Right renal pelvis (tissue), 4 donors: ENCODE data around the gene TPT1. TPM values are rescaled to one million over a fixed set of nuclear protein-coding genes. Genes with fewer than 3 reads are reported as not detected.
"Not testable (repeated sequence)": the region's sequence is repeated elsewhere in the genome, so short reads cannot be mapped to it uniquely, and the experiment has no call there.

ENCODE experiments used
- DNase-seq, 4 donors: peaks; one replicate each; pipeline ENCODE4 v3.0.0-alpha.2; 2013; ENCODE audit warnings: low read depth in 4 of 4, low spot score in 3 of 4, missing footprints in 1 of 4
- polyA plus RNA-seq, 4 donors: library from polyadenylated mRNA; unstranded; fragments of 120-200 nt; gene quantifications; one replicate each; pipeline ENCODE4 v1.2.1, GENCODE V29; 2013; ENCODE audit not compliant: insufficient read length in 4 of 4

TPT1 gene
- polyA plus RNA-seq, 4 donors: 6,707 to 7,042 (median 6,975) TPM

DNA sequence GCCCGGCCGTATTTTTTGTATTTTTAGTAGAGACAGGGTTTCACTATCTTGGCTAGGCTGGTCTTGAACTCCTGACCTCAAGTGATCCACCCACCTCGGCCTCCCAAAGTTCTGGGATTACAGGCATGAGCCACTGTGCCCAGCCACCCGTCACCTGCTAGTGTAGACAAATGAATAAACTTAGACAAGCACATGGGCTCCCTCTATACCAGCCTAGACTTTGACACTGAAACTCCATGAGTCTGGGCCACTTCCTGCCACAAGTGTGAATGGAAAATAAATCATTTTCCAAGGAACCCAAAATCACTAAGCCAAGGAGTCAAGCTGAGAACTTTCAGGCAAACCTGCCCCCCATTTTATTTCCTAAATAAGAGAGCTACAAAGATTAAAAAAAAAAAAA is 27.0 kb upstream of the TPT1 start:
- DNase-seq: no peak

DNA sequence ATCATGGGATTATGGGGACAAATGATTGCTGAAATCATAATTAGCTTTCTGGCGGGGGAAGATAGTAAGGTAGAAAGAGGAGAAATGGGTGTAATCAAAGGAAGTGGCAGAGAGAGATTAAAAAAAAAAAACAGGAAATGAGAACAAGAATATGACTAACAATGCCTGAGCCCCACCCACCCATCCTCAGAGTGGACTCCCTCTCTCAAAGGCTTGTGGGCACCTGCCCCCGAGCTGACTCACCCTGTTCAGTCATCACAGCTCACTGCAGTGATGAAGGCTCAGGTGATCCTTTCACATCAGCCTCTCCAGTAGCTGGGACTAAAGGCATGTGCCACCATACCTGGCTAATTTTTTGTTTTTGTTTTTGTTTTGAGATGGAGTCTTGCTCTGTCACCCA is 26.4 kb upstream of the TPT1 start:
- DNase-seq: no peak

DNA sequence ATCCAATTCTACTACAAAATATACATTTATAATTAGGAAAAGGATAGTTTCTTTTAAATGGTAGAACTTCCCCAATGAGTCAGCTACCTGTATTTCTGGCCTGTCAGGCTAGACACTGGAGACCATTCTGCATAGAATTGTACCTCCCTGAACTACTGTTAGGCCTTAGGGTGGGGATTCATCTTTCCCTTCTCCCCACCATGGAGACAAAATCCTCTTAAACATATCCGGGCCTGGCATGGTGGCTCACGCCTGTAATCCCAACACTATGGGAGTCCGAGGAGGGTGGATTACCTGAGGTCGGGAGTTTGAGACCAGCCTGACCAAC is 24.5 kb upstream of the TPT1 start:
- no peak for DNase-seq

DNA sequence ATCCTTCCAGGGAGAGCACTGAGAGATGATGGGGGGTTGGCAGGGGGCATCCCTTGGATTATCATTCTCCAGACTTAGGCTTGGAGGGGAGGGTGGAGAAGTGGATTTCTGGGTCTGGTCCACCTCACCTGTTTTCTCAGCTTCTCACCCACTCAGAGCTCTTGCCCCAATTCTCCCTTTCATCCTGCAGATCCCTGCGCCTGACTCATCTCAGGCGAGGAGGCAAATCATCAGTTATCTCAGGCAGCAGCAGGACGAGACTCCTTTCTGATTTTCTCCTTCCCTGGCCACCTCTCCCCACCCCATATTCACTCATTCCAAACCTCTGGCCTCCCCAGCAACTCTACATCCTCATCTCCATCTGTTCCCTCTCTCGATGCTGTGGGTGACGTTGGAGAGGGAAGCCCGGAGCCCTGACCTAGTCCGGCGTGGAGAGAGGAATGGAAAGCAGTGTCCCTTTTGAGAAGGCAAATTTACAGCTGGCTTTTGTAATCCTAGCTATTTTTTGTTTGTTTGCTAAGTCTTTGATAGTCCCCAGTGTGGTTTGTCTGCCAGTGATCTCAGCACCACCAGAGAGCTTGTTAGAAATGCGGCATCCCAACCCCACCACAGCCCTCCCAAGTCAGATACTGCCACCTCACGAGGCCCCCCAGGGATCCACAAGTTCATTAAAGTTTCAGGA is 24.0 kb upstream of the TPT1 start:
- no peak for DNase-seq

DNA sequence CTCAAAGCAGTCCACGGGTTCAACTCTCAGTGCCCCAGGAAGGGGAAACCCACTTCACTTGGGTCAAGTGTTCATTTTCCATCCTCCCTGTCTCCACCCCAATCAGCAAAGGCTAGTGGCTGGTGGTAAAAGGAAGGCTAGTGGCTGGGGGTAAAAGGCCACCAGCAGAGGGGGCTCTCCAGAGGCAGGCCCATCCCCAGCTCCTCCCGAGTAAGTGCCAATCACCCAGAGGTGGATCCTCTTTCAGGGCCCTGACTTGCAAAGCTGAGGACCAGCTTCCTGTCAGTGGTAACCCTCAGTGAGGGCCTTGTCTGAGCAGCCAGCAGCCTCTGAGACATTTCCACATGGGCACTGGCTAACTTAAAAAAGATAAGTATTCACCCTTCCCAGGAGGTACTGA is 22.0 kb upstream of the TPT1 start:
- DNase-seq: no peak

DNA sequence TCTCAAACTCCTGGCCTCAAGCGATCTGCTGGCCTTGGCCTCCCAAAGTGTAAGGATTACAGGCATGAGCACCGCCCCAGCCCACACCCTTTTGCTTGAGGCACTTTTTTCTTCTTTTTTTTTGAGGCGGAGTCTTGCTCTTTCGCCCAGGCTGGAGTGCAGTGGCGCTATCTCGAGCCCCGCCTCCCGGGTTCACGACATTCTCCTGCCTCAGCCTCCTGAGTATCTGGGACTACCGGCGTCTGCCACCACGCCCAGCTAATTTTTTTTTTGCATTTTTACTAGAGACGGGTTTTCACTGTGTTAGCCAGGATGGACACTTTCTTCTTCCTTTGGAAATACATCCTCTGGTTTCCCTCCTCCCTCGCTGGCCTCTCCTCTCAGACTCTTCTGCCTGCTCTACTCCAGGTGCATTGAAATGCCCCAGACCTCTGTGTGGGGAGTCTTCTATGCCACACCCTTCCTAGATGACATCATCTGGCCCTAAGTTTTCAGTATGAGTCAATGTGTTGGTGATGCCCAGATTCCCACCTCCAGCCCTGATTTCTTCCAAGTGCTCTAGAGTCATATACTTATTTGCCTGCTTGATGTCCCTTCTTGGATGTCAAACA is 20.7 kb upstream of the TPT1 start:
- no peak for DNase-seq

DNA sequence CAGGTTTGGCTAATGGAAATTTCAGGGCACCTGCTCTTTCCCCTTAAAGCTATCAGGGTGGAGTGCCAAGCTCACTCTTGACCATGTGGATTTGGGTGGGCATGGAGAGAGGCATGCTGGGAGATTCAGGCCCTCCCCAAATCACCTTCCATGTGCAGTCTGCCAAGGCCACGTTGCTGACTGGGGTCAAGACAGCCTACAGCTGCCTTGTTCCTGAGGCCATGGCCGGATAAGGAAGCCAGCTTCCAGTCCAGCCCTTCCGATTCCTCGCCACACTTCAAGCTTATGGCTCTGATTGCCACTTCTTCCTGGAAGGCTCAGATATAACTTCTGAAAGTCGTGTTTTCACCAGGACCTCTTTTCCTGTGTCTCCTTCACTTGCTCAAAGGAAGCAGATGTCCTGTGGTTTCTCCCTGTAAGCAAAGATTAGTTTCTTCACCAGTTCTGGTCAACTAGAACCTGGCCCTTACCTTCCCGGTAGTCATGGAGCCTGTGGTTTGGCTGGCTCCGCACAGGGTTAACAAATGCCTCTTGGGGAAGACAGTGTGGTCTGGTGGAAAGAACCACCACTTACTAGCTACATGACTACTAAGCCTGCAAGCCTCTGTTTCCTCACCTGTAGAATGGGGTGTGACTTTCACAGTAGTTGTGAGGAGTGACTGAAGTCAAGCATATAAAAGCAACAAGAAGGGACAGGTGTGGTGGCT is 16.1 kb upstream of the TPT1 start:
- DNase-seq: no peak

DNA sequence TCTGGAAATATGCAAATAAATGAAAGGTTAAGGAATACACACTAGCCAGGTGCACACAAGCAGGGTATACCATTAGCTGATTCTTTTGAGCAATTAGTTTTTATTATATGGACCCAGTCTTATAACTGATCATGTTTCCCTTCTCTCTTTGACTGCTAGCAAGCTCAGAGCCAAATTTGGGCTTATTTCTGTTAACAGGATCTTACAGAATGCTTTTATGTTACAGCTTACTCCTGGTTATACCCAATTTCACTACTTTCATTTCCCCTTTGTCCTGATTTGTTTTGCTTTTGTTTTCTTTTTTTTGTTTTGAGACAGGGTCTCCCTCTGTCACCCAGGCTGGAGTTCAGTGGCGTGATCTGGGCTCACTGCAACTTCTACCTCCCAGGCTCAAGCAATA is 12.9 kb upstream of the TPT1 start:
- DNase-seq: no peak

DNA sequence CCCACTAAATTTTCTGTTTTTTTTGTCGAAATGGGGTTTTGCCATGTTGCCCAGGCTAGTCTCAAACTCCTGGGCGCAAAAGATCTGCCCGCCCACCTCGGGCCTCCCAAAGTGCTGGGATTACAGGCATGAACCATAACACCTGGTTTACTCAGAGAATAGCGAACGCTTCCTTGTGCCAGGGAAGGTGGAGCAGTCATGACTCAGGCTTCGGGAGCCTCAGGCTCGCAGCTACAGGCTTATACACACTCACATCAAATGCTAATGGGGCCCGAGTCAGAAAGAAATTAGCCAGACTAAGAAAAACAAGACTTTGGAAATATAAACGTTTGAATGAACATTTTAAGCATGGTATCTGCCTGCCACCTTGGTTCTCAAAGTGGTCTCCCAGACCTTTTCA is 11.0 kb upstream of the TPT1 start:
- no peak for DNase-seq

DNA sequence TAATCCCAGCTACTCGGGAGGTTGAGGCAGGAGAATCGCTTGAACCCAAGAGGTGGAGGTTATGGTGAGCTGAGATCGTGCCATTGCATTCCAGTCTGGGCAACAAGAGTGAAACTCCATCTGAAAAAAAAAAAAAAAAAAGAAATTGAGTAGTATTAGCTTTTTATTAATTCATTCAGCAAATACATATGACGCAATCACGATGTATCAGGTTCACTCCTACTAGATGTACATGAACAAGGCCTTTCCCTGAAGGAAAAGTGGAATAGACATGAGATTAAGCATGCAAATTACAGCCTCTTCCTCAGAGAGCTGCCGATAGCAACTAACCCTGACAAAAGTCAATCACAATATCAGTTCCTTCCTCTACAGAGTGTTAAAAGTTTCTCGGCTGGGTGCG is 9.2 kb upstream of the TPT1 start:
- DNase-seq: no peak

DNA sequence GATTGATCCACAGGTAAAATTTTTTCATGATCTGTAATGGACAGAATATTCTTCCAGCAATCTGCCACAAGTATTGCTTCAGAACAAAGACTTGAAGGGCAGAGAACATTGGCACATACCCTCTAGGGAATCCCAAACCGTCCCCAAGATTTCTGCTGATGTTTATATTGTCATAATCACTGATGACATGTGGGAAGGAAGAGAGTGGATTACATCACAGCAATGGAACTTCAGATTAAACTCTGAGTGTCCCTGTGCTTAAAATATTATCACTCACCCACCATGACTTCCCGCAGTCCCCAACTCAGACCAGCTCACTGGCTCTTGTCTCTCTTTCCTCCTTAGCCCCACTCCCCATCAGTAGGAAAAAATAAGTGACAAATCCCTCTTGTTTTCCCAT is 8.5 kb upstream of the TPT1 start:
- DNase-seq: no peak

DNA sequence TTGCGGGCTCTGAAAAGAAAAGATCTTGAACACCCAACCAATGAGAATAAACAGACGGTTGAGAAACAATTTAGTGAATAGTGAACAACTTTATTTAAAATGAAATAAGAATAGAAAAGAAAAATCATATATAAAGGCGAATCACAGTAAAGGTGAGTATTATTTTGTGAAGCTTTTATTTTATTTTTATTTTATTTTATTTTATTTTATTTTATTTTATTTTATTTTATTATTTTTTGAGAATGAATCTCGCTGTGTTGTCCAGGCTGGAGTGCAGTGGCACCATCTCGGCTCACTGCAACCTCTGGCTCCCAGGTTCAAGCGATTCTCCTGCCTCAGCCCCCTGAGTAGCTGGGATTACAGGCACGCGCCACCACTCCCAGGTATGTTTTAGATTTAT is 3.1 kb upstream of the TPT1 start:
- DNase-seq: not testable (repeated sequence)

DNA sequence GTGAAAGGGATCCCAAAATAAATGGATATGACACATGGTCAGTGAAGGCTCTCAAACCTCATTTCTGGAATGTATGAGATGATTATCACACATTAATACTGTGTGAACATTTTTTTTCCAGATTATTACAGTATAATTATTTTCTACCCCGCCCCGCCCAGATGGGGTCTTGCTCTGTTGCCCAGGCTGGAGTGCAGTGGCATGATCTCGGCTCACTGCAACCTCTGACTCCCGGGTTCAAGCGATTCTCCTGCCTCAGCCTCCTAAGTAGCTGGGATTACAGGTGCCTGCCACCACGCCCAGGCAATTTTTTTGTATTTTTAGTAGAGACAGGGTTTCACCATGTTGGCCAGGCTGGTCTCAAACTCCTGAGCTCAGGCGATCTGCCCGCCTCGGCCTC is 2.1 kb upstream of the TPT1 start:
- not testable (repeated sequence) for DNase-seq

DNA sequence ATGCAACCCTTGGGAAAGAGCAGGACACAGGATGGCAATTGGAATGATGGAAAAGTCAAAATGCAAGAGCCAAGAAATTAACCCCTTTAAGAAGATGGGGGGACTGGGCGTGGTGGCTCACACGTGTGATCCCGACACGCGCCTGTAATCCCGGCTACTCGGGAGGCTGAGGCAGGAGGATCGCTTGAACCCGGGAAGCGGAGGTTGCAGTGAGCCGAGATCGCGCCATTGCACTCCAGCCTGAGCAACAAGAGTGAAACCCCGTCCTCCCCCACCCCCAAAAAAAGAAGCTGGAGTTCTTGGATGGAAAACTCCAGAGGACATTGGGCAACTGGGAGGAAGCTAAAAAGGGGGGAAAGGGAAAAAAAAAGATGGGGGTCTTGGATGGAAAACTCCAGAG is 1.7 kb upstream of the TPT1 start:
- not testable (repeated sequence) for DNase-seq

DNA sequence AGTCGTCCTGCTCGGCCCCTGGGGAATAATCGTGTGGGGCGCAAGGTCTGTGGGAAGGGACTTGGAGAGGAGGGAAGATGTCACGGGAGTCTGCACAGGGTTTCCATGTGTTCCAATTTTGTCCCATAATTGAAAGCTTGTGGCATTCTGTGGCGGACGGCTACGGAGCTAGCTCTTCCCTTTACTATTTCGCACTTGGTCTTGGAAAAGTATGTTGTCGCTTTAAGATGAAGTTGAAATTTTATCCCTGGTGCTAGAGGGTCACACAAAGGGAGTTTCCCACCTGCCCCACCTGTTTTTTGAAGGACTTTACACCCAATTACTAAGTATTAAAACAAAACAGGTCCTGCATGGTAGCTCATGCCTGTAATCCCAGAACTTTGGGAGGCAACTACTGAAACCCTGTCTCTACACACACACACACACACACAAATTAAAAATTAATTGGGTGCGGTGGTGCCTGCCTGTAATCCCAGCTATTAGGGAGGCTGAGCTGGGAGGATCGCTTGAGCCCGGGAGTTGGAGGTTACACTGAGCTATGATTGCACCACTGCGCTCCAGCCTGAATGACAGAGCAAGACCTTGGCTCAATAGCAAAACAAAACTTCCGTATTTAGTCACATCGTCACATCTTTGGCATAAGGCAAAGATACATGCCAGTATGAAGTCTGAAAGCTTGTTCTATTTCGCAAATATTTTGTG is 967 bp upstream of the TPT1 start:
- peak in 3 of 4 donors; percentile 39 to 46 (median 43) for DNase-seq

DNA sequence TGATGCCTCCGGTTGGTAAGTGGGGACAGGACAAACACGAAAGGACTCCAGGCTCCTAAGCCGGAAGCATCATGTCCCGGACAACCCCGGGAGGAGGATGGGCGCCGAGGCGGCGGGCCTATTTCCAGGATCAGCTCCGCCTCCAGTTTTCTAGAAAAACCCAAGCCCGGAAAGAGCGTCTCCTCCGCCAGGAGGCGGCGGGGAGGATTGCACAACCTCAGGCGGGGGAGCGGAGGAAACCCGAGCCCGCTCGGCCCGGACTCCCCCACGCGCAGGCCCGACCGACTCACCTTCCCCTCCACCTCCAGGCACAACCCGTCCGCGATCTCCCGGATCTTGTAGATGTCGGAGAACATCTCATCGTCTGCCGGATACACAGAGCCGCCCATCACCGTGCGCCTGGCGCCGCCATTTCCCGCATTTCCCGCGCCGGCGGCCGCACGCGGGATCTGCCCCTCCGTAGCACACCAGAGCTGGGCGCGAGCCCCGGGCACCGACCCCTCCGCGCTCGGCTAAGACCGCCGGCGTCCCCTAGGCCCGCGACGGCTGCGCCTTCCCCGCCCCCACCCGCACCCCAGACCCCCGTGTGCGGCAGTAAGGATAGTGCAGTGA is 455 bp downstream of the TPT1 start:
- peak; percentile 82 to 88 (median 84) for DNase-seq

DNA sequence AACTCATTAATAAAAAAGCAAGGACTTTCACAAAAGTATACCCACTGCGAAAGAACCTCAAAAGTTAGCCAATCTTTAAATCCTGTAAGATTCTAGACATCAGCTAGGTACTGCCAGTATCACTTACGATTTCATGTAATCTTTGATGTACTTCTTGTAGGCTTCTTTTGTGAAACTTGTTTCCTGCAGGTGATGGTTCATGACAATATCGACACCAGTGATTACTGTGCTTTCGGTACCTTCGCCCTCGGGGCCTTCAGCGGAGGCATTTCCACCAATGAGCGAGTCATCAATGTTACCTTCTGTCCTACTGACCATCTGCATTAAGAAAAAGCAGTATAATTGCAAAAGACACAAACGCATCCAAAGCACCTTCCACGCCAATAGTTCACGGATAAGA is 1.1 kb downstream of the TPT1 start:
- no peak for DNase-seq

DNA sequence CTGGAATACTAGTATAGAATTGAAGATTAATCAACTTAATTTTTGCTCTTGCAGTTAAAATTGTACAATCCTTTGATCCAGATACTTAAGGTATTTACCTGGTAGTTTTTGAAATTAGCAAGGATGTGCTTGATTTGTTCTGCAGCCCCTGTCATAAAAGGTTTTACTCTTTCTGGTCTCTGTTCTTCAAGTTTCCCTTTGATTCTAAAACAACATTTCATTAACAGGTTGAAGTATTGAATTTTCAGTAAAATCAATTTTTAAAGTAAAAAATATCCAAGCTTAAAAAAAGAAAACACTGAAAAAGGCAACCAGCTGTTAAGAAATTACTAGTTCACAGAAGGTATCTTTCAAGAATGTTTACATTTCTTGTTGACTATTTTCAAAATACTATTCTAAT is 1.6 kb downstream of the TPT1 start:
- no peak for DNase-seq

DNA sequence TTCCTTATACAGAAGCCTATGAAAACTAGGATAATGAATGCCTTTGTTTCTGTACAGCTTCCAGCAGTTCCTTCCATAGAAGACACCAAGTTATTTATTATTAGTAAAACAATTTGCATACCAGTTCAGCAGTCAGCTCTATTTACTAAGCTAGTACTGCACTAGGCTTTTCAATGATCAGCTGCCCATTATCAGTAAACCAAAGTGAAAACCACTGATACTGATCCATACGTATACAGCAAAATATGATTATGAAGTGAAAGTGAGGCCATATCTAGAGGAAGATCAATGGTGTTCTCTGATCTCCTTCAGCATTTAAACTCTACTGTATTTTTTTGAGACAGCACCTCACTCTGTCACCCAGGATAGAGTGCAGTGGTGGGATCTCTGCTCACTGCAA is 3.2 kb downstream of the TPT1 start:
- DNase-seq: no peak

DNA sequence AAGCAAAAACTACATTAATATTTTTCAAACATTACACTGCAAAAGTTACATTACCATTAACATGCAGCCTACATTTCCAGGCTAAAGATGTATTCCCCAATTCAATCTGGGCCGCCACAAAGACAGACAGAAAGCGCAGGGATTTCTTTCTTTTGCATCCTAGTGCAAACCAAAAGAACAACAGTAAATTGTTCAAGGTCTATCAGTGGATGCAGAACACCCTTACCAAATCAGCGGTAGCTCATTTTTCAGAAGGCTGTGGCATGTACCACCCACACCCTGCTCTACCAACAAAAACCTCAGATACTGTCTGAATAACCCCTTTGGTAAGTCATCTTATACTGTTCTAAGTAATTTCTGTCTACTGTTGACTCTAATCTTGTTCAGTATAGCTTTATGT is 3.6 kb downstream of the TPT1 start:
- no peak for DNase-seq
